Glomerular visceral epithelial cell (primary cell): ENCODE data around the gene RABL3.
"Not testable (repeated sequence)": the region's sequence is repeated elsewhere in the genome, so short reads cannot be mapped to it uniquely, and the experiment has no call there.

Experiments used
- DNase-seq: peaks from one replicate; pipeline ENCODE4 v3.0.0-alpha.2; 2016; ENCODE audit errors: extremely low spot score

Gene RABL3

DNA sequence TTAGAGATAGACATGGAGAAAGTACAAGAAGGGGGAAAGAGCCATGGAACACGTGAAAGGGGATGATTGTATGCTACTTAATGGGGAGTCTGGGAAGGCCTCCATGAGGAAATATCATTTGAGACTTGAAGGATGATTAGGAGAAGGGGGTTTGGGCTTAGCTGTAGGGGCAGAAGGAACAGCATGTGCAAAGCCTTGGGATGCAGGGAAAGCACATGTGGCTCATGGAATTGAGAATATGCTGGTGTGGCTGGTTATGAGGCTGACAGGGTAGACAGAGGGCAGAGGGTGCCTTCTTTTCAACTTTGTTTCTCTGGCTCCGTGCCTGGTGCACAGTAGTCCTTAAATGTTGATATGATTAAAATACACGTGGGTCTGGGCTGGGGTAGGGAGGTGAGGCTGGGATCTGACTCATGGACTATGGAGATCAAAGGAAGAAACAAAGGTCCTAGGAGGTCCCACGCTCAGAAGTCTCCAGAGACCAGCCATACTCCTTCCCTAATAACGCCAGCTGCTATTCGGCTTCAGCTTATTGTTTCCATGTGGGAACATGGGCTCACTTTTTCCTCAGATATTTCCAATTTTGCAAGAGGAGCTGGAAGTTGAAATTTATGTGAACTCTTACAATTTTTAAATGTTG, 1.4 kb upstream of the RABL3 start:
- DNase-seq, result peak; percentile 2

DNA sequence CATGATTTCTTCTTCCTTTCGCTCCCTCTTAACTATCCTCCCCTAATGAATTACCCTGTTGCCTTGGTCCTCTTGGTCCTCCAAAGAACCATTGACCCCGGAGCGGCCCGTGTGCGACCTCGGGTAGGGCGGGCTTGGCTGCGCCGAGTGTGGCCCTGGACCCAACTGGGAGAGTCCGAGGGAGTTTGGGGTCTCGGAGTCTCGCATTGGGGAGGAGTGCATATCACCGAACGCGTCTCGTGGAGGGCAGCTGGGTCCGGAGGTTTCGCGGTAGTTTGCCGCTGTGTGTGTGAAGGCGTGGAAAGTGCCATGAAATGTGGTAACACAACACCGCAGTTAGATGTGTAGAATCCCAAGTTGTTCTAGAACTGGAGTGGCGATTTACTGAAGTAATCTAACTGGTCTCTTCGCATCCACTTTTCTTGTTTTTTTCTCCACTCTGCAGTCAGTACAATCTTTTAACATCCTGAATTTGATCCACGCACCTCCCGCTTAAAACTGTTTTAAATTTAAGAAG, 591 bp upstream of the RABL3 start:
- no peak for DNase-seq

DNA sequence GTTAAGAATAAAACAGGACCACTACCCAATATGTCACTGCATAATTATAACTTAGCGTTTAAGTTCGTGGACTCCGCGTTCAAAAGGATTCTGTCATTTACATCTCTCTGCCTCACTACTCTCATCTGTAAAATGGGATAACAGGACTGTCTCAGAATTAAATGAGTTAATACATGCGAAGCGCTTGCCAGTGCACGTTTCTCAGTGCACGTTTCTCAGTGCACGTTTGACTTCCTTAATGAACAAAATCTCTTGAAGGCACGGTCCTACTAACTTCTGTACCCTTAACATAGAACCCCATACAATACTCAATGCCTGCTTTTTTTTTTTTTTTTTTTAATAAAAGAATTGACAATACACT, 499 bp downstream of the RABL3 start:
- no peak for DNase-seq

DNA sequence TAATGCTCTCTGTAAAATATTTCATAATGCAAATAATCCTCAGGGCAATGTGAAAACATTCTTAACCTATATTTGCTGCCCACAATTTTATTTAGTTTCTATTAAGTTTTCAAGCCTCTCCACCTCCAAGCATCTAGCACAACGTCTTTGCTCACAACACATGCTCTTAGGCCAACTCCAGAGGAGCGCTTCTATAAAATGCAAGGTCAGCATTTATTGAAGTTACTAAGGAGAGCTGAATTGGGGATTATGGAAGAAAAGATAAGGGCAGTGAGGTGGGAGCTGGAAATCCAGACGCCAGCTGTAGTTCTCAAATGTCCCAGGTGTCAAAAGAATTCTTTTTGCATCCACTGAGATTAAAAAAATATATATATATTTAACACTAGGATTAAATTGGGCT, 996 bp downstream of the RABL3 start:
- DNase-seq, result no peak

DNA sequence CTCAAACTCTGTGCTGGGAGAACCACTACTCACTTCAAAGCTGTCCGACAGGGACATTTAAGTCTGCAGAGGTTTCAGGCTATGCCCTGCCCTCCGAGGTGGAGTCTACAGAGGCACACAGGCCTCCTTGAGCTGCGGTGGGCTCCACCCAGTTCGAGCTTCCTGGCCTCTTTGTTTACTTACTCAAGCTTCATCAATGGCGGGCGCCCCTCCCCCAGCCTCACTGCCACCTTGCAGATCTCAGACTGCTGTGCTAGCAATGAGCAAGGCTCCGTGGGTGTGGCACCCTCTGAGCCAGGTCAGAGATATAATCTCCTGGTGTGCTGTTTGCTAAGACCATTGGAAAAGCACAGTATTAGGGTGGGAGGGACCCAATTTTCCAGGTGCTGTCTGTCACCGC, 4.3 kb downstream of the RABL3 start:
- DNase-seq, result not testable (repeated sequence)

DNA sequence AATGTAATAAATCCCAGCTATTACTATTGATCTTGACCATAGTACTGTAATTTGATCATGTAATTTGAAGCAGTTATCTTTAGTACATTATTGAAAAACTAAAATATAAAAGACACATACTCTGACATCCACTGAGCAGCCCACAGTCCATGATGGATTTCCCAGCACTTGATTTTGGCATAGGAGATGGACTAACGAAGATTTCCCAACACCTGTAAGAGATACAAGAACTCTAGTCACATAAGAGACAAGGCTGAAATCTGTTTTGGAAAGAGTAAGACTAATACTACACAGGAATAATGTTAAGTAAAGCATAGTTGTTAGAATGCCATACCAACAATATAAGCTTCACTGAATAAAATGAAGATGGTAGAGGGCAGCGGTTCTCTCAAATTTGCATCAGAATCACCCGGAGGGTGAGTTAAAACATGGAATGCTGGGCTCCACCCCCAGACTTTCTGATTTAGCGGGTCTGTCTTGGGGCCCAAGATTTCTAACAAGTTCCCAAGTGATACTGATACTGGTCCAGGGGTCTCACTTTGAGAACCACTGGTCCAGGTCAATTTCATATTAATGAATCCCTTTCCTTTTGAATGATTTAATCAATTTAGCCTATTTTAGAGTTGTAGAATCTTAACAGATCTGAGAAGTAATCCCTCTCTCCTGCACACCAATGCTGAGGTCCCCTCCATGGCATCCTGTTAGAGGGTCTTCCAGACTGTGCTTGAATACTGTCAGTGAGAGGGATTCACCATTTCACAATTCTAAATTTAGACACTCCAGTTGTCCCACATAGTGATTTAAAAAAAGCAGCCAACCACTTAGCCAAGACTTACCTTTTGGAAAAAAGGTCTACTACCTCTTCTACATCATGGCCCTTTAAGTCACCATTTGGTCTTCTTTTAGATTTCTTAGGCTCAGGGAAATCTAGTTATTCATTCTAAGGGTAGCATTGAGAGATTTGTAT, 11.5 kb downstream of the RABL3 start:
- DNase-seq, result no peak

DNA sequence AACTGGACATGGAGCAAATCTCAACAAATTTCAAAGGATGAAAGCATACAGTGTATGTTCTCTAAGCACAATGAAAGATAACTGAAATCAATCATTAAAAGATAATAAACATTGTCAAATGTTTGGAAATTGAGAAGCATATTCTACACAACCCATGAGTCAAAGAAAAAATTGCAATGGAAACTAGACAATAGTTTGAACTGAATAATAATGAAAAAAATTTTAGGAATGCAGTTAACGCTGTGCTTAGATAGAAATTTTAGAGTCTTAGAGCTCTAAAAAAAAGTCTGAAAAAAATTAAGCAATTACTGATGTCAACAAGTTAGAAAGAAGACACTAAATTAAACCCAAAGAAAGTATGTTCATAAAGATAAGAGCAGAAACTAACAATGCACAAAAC, 15.5 kb downstream of the RABL3 start:
- no peak for DNase-seq

DNA sequence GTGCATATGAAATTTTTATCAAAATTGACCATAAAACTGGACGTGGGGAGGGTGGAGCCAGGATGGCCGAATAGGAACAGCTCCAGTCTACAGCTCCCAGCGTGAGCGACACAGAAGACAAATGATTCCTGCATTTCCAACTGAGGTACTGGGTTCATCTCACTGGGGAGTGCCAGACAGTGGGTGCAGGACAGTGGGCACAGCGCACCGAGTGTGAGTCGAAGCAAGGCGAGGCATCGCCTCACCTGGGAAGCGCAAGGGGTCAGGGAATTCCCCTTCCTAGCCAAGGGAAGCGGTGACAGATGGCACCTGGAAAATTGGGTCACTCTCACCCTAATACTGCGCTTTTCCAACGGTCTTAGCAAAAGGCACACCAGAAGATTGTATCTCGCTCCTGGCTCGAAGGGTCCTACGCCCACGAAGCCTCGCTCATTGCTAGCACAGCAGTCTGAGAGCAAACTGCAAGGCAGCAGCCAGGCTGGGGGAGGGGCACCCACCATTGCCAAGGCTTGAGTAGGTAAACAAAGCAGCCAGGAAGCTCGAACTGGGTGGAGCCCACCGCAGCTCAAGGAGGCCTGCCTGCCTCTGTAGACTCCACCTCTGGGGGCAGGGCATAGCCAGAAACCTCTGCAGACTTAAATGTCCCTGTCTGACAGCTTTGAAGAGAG, 23.0 kb downstream of the RABL3 start:
- DNase-seq, result not testable (repeated sequence)

DNA sequence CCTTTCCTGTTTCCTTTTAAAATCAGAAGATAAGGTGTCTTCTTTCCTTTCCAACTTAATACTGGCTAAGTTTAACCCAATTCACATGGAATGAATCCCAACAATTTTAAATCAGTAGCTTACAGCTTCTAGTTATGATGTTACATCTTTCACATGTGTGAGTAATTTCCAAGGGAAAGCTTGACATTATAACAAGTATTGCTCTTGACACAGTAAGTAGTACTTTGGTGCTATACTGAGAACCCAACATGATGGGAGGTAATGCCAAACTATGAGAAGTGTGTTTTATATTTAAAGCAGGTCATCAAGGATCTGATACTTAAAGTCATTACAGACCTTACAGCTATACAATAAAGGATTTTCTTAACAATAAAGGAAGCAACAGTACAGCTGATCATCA, 29.1 kb downstream of the RABL3 start:
- DNase-seq, result no peak

DNA sequence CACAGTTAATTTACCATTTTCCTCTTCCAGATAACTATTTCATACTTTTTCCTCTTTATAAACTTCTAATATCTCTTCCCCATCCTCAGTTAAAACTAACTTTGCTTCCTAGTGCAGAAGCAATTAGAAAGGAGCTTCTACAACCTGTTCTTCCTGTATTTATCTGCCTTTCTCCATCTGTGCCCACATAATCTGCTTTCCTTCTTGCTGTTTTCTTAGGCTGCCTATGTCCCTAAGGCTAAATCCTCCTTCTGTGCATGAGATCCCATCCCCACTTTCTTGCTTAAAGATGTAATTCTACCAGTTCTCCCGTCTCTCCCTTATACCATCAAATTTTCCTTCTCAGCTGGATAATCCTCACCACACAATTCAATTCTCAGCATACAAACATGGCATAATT, 31.9 kb downstream of the RABL3 start:
- no peak for DNase-seq

DNA sequence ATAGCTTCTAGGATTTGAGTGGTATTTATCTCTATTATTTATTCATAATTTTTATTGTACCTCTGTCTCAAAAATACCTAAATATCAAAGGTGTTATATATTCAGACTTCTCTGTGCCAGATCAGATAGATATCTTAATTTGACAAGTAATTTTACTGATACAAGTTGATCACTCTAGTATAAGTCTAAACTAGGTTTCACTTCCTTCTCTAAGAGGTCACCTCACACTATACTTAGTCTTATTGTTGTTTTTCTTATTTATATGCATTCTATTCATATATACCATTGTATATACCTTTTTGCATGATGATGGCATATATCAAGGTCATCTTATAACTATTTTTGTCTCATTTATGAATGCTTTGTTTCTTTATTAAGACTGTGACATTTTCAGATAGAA, 33.9 kb downstream of the RABL3 start:
- no peak for DNase-seq

DNA sequence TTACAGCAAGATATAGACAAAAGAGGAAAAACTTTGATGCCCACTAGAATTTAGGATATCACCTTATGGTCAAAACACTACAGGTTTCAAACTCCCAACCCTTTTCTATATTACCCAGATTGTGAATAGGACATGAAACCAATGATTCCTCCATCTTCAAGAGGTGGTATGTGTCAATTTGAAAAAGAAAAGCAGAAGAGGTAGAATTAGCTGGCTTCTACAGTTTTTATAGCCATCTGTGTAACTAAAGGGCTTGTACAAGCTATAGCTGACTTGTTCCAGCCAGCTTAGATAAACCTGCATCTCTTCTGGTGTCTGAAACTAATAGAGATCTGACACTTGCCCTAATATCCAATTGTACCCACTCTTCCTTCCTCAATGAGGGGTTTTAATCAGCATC, 35.4 kb downstream of the RABL3 start:
- no peak for DNase-seq

DNA sequence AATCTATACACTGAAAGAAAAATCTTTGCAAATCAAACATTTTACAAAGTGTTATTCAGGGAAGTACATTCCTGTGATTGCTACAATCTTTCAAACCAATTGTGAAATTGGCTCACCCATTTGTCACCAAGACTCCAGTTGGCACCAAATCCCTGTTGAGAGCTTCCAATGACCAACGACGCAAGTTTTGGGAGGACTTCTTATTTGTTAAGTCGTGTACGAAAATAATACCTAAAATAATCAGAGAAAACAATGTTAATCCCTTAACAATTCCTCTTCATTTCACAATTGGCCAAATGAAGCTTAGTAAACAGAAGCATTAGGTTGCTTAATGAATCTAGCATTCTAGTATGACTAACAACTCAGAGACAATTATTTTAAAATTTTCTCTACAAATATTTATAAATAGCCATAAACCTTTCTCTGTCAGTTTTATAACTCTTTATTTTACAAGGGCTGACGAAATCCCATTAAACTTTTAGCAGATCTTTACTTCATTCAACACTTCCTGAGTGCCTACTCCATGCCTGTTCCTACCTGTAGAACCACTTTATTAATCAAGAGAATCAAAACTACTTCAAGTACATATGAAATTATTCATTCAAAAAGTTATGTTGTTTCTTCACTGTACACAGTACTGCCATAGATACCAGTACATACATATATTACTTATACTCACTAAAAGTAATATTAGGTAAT, 36.3 kb downstream of the RABL3 start:
- no peak for DNase-seq

DNA sequence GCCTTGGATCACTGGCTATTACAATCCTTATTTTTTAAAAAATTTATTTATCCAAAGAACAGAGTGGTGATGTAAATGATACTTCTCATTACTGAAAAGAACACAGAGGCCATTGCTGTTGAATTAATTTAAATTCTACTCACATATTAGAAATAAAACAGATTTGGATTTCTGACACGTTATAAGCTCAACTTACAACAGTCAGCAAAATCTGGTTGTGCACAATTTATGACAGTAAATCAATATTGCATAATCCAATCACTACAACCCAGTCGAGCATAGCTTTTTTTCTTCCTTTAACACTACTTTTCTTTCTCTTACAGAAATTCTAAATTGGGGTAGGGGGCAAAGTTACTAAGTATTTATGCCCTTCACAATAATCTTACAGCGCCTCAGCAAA, 43.0 kb downstream of the RABL3 start:
- DNase-seq, result no peak

DNA sequence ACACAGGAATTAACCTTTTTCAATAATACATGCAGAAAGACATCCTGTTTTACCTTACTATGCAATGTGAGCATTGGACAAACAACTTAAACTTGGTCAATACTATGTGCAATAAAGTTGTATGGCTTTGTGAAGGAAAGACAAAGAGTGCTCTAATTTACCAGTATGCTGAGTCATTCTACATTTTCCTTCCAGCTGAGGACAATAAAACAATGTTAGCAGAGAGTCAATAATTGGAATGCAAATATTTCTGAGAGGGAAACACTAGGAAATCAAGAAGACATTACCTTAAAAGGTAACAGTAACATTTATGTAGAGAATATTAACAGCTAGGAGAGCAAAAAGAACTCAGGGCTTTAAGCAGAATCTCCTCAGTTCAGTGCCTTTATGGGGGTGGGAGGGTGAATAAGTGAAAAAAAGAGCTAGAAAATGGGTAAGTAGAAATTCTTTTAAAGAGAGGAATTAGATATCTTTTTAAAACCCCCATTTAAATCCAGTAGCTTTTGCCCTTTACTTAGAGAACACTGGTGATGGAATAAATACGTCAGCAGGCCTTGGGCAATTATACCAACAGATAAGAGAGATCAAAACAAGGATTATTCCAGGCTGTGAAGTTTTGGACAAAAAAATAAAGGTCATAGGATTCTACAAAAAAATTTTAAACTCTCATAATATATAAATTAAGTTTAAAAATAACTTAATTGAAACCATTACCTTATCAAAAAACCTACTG, 48.7 kb downstream of the RABL3 start:
- DNase-seq, result no peak

DNA sequence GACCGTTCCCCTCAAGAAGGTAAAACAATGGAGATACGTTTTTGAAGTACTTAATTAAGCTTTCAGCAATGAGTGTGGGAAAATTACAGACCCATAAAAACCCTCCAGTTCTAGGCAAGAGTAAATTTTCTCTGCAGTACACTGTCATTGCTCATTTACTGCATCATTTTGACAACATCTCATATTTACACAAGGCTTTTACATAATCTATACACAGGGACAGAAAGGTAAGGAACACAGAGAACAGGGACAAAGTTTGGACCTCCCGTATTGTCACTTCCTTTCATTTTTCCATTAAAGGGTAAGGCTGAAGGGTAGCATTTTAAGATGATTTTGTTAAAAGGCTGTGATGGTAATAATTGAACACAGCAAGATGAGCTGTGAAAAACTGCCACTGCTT, 52.9 kb downstream of the RABL3 start:
- no peak for DNase-seq

DNA sequence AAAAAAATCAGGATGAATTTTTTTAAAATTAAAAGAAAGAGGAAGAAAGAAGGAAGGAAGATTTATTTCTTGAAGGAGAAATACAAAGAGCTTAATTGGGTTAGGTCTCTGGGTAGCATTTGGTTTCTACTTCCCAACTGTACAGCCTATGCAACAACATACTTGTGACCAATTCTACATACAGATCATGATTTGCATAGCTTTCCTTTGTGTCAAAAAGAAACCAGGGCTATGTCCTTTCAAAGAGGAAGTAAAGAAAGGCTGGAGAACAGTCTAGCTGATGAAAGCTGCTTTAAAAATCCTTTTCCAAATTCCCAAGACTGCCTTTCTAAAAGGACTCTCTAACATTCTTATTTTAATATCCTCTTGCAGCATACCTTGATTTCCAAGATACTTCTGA, 54.2 kb downstream of the RABL3 start:
- no peak for DNase-seq

DNA sequence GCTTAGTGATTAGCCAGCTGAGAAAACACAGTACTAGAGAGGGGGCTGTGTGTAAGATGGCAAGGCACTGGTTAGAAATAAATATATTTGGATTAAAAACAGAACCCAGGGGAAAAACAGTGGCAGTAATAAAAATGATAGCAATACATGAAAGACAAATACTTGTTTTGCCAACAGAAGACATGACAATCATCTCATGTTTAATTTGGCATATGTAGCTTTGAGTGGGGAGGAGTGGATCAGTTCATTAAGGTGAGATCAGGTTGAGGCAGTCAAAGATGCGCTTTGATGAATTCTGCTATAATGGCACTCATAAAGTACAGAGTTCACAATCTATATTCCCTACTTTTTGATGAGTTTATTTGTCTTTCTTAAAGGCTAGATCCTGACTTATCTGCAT, 56.9 kb downstream of the RABL3 start:
- DNase-seq, result no peak

DNA sequence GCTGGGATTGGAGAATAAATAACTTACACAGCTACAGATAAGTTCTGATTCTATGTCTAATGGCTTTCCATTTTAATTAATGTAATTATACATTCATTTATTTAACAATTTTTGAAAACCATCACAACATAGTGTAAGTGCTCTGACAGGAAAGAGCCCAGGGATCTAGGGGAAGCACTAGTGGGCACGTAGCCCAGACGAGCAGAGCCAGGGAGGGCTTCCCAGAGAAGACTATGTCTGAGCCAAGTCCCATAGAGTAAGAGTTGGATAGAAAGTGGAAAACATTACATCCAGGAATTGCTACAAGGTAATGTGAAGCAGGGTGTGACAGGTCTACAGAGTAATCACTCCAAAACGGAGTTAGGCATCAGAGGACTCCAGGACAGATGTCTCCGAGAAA, 57.4 kb downstream of the RABL3 start:
- DNase-seq, result no peak

DNA sequence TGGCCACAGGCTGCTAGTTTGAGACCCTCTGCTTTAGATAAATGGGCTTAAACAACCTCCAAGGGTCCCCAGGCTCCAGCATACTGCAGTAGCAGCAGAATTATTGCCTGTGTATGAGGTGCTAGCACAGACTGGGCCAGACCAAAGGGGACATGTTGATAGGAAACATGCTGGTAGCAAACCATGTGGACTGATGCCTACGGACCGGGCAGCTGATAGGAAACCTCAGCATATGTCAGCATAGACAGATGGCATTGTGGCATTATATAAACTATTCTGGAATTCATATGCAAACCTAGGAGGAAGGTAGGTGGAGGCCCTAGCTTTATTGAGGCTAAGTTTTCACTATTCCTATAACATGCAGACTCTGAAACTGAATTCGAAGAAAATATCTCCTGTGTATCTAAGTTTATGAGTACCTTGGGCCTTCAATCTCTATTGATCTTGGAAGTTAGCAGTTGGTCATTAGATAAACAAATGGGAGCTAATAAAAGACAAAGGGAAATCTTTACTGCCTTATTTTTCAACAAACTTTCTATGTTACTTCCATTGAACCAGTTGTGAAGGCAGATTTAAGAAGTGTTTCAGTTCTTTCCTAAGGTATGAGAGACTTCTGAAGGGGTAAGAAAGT, 58.5 kb downstream of the RABL3 start:
- no peak for DNase-seq

DNA sequence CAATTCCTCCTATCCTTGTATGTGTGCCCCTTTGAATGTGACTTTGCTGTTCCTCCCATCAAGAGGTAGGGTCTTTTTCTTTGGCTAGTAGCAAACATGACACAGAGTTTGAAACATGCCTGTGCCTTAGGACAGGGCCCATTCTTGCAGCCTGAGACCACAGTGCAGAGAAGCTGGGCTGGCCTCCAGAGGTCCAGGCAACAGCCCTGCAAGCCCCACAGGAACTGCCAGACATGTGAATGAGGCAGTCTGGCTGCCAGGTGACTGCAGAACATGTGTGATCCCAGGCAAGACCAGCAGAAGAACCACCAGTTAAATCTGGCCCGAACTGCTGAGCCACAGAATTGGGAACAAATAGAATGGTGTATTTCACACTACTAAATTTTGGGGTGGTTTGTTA, 59.1 kb downstream of the RABL3 start:
- no peak for DNase-seq
